Mucosa of rectum (tissue), 2 donors: ENCODE results near the gene DCTN5.

Experiments used
- H3K27ac ChIP-seq, 2 donors: one replicate each; pipeline ENCODE4 v1.7.0; 2013; ENCODE audit warnings: inconsistent platforms in 2 of 2, low read depth in 2 of 2, low read length in 2 of 2
- H3K27me3 ChIP-seq, 2 donors: one replicate each; pipeline ENCODE4 v1.7.0; 2013; ENCODE audit warnings: low read length in 2 of 2; ENCODE audit not compliant: control insufficient read depth in 2 of 2, insufficient read depth in 2 of 2
- H3K36me3 ChIP-seq, 2 donors: one replicate each; pipeline ENCODE4 v1.7.0; 2013; ENCODE audit warnings: low read length in 2 of 2; ENCODE audit not compliant: control insufficient read depth in 2 of 2, insufficient read depth in 2 of 2
- H3K4me1 ChIP-seq, 2 donors: one replicate each; pipeline ENCODE4 v1.7.0; 2013; ENCODE audit warnings: low read length in 2 of 2, mild to moderate bottlenecking in 1 of 2; ENCODE audit not compliant: control insufficient read depth in 2 of 2, insufficient read depth in 2 of 2
- H3K4me3 ChIP-seq, 2 donors: one replicate each; pipeline ENCODE4 v1.7.0; 2013; ENCODE audit warnings: low read length in 2 of 2
- H3K9ac ChIP-seq, 2 donors: one replicate each; pipeline ENCODE4 v1.7.0; 2013; ENCODE audit warnings: low read length in 2 of 2, low read depth in 1 of 2, mild to moderate bottlenecking in 1 of 2
- H3K9me3 ChIP-seq, 2 donors: one replicate each; pipeline ENCODE4 v1.7.0; 2013; ENCODE audit warnings: low read length in 2 of 2; ENCODE audit not compliant: control insufficient read depth in 2 of 2
- donor health status: healthy.
- donor health status: Normal muscosa, but diverticular disease.

Gene DCTN5

GRCh38 chr16:23651943-23652468, 10.7 kb downstream of the DCTN5 start:
- peaks cover 7 to 22% of the 10 kb centered on the region in 2 donors for H3K36me3 ChIP-seq
- no peak overlapping the region for H3K4me3 ChIP-seq
- no peak overlapping the region for H3K27ac ChIP-seq
- no peaks in the 10 kb centered on the region for H3K9me3 ChIP-seq
- no peaks in the 10 kb centered on the region for H3K27me3 ChIP-seq
- H3K9ac ChIP-seq, result no peak overlapping the region
- H3K4me1 ChIP-seq, result no peaks in the 10 kb centered on the region

- Histone ChIP-seq H3K9ac (no peak overlapping the region), H3K9me3 (no peaks in the 10 kb centered on the region), H3K4me1 (no peaks in the 10 kb centered on the region), H3K36me3 (peaks cover 86 to 87% of the 10 kb centered on the region in 2 donors), H3K4me3 (no peak overlapping the region), H3K27ac (no peak overlapping the region), H3K27me3 (no peaks in the 10 kb centered on the region)
Measured at GRCh38 chr16:23663918-23664317, 22.7 kb downstream of the DCTN5 start.

GRCh38 chr16:23666571-23667354, 25.5 kb downstream of the DCTN5 start:
- H3K4me3 ChIP-seq, result no peak overlapping the region
- H3K27ac ChIP-seq, result no peak overlapping the region
- peaks cover 84 to 87% of the 10 kb centered on the region in 2 donors for H3K36me3 ChIP-seq
- H3K9me3 ChIP-seq, result no peaks in the 10 kb centered on the region
- H3K27me3 ChIP-seq, result no peaks in the 10 kb centered on the region
- H3K9ac ChIP-seq, result no peak overlapping the region
- no peaks in the 10 kb centered on the region for H3K4me1 ChIP-seq

GRCh38 chr16:23667355-23667659, 26.0 kb downstream of the DCTN5 start:
- H3K4me1 ChIP-seq, result no peaks in the 10 kb centered on the region
- H3K9me3 ChIP-seq, result no peaks in the 10 kb centered on the region
- H3K9ac ChIP-seq, result no peak overlapping the region
- H3K4me3 ChIP-seq, result no peak overlapping the region
- H3K36me3 ChIP-seq, result peaks cover 81 to 85% of the 10 kb centered on the region in 2 donors
- no peaks in the 10 kb centered on the region for H3K27me3 ChIP-seq
- no peak overlapping the region for H3K27ac ChIP-seq

- no peak overlapping the region for H3K9ac ChIP-seq
- H3K36me3 ChIP-seq, result peaks cover 74 to 76% of the 10 kb centered on the region in 2 donors
- H3K27ac ChIP-seq, result no peak overlapping the region
- no peaks in the 10 kb centered on the region for H3K27me3 ChIP-seq
- H3K4me3 ChIP-seq, result no peak overlapping the region
- H3K4me1 ChIP-seq, result no peaks in the 10 kb centered on the region
- H3K9me3 ChIP-seq, result no peaks in the 10 kb centered on the region
Measured at GRCh38 chr16:23668225-23668624, 27.0 kb downstream of the DCTN5 start.

GRCh38 chr16:23668873-23669272, 27.6 kb downstream of the DCTN5 start:
- H3K36me3 ChIP-seq, result peaks cover 72 to 75% of the 10 kb centered on the region in 2 donors
- H3K9ac ChIP-seq, result no peak overlapping the region
- H3K27ac ChIP-seq, result no peak overlapping the region
- H3K27me3 ChIP-seq, result no peaks in the 10 kb centered on the region
- H3K4me1 ChIP-seq, result no peaks in the 10 kb centered on the region
- no peaks in the 10 kb centered on the region for H3K9me3 ChIP-seq
- H3K4me3 ChIP-seq, result no peak overlapping the region

- H3K36me3 ChIP-seq, result peaks cover 62 to 65% of the 10 kb centered on the region in 2 donors
- H3K9ac ChIP-seq, result no peak overlapping the region
- H3K9me3 ChIP-seq, result no peaks in the 10 kb centered on the region
- H3K27me3 ChIP-seq, result no peaks in the 10 kb centered on the region
- no peak overlapping the region for H3K27ac ChIP-seq
- H3K4me1 ChIP-seq, result no peaks in the 10 kb centered on the region
- H3K4me3 ChIP-seq, result no peak overlapping the region
Measured at GRCh38 chr16:23670137-23670776, 29.0 kb downstream of the DCTN5 start.

GRCh38 chr16:23673971-23674614, 32.8 kb downstream of the DCTN5 start:
- no peak overlapping the region for H3K27ac ChIP-seq
- H3K9ac ChIP-seq, result no peak overlapping the region
- H3K27me3 ChIP-seq, result no peaks in the 10 kb centered on the region
- H3K9me3 ChIP-seq, result no peaks in the 10 kb centered on the region
- H3K4me3 ChIP-seq, result no peak overlapping the region
- H3K4me1 ChIP-seq, result peaks cover 11 to 19% of the 10 kb centered on the region in 2 donors
- H3K36me3 ChIP-seq, result peaks cover 25 to 29% of the 10 kb centered on the region in 2 donors

GRCh38 chr16:23676924-23677480, 35.7 kb downstream of the DCTN5 start:
- no peaks in the 10 kb centered on the region for H3K27me3 ChIP-seq
- H3K36me3 ChIP-seq, result peaks cover 15 to 16% of the 10 kb centered on the region in 2 donors
- H3K9ac ChIP-seq, result peak overlapping the region in 1 of 2 donors; percentile 2
- H3K27ac ChIP-seq, result peak overlapping the region in 1 of 2 donors; percentile 60
- peaks cover 19 to 29% of the 10 kb centered on the region in 2 donors for H3K4me1 ChIP-seq
- no peak overlapping the region for H3K4me3 ChIP-seq
- H3K9me3 ChIP-seq, result no peaks in the 10 kb centered on the region
